HUES6 (cell line): Measurements from ENCODE around the gene TRHDE.

Experiments used
- H3K27ac ChIP-seq: 2 replicates; pipeline ENCODE4 v1.7.0; 2013; ENCODE audit warnings: low read depth, mild to moderate bottlenecking, low read length, inconsistent platforms
- H3K27me3 ChIP-seq: 2 replicates; pipeline ENCODE4 v1.6.1; 2013; ENCODE audit warnings: low read length; ENCODE audit not compliant: control insufficient read depth, insufficient read depth
- H3K36me3 ChIP-seq: 2 replicates; pipeline ENCODE4 v1.6.1; 2013; ENCODE audit warnings: low read length; ENCODE audit not compliant: control insufficient read depth, insufficient read depth
- H3K4me1 ChIP-seq: 2 replicates; pipeline ENCODE4 v1.6.1; 2013; ENCODE audit warnings: low read length; ENCODE audit not compliant: control insufficient read depth, insufficient read depth
- H3K4me3 ChIP-seq: 2 replicates; pipeline ENCODE4 v1.5.1; 2013; ENCODE audit warnings: low read depth, low read length
- H3K9ac ChIP-seq: one replicate; pipeline ENCODE4 v1.6.1; 2013; ENCODE audit warnings: mild to moderate bottlenecking, low read length
- H3K9me3 ChIP-seq: 2 replicates; pipeline ENCODE4 v1.6.1; 2013; ENCODE audit warnings: low read depth, low read length; ENCODE audit not compliant: control insufficient read depth, insufficient read depth

TRHDE gene

DNA sequence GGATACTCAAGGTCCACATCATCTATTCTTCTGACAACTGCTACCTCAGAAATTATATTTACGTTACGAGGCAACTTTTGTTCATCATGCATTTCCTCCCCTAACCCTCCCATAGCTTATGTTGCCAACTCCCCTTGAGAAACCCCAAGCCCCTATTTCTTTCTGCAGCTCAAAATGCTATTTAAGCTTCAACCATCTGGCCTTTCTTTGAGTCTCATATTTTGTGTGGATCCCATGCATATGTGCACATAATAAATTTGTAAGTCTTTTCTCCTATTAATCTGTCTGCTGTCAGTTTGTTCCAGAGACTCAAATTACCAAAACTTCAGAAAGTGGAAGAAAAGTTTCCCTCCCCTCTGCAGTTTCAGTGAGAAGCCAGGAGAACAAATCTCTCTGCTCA is 444.1 kb downstream of the TRHDE start:
- Histone ChIP-seq H3K4me1 (no peaks in the 10 kb centered on the region), H3K27ac (no peak overlapping the region), H3K9me3 (peaks cover 22% of the 10 kb centered on the region), H3K4me3 (no peak overlapping the region), H3K9ac (no peak overlapping the region), H3K36me3 (peaks cover 72% of the 10 kb centered on the region; the same call in 1 of the 2 replicates), H3K27me3 (no peaks in the 10 kb centered on the region)

DNA sequence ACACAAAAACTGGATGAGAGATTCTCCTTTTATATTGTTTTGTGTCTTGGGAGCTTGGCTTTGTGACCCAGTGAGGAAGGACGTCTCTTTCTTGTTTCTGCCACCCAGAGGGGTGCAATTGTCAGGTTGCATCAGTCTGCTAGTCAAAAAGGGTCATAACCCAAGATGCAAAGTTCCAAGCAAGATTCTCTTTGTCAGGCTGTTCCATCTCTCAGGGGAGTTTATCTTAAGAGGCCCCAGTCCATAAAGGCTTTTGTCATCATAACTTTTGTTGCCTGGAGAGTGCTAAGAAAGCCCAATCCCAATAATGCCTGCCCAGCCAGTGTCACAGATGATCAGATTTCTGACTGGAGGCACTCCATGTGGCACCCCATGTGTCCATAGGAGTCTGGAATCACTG is 444.9 kb downstream of the TRHDE start:
- Histone ChIP-seq H3K27me3 (no peaks in the 10 kb centered on the region), H3K27ac (no peak overlapping the region), H3K9me3 (peaks cover 29% of the 10 kb centered on the region)

More for the DNA sequence above, 444.9 kb downstream of the TRHDE start:
- H3K9ac ChIP-seq = no peak overlapping the region
- no peaks in the 10 kb centered on the region for H3K4me1 ChIP-seq
- H3K4me3 ChIP-seq = no peak overlapping the region
- peaks cover 77% of the 10 kb centered on the region; the same call in 1 of the 2 replicates for H3K36me3 ChIP-seq
